K562 (cell line): ENCODE measurements around the gene SHE. TPM values are rescaled to one million over a fixed set of nuclear protein-coding genes. Genes with fewer than 3 reads are reported as not detected.
A peak's percentile ranks its signal among the peaks of the same experiment; 100 is the strongest.

Experiments used
- L3MBTL2 ChIP-seq: fragments of 450-650 bp; IDR thresholded peaks from 2 replicates; pipeline ENCODE4 v1.6.1; 2016; ENCODE audit warnings: mild to moderate bottlenecking, moderate library complexity
- RB1 ChIP-seq: fragments of 450-650 bp; IDR thresholded peaks from 2 replicates; pipeline ENCODE4 v1.6.1; 2017; ENCODE audit warnings: low read depth, mild to moderate bottlenecking
- REST ChIP-seq, 2 experiments: fragments of 450-650 bp; formaldehyde crosslinking in 1 of 2; IDR thresholded peaks; 2 replicates each; pipeline versions ENCODE4 v1.4.0 to v1.6.1; 2014 to 2020; ENCODE audit warnings: mild to moderate bottlenecking in 2 of 2, borderline replicate concordance in 1 of 2, low read depth in 1 of 2
- TFAP4 ChIP-seq: sonication (generic); formaldehyde crosslinking; IDR thresholded peaks from 2 replicates; pipeline ENCODE4 v1.8.0; 2022; ENCODE audit warnings: missing genetic modification reagents, mild to moderate bottlenecking, moderate library complexity, borderline replicate concordance
- ZBTB40 ChIP-seq, 2 experiments: fragments of 450-650 bp in 1 of 2; sonication (generic) in 1 of 2; formaldehyde crosslinking in 1 of 2; IDR thresholded peaks; 2 replicates each; pipeline versions ENCODE4 v1.7.1 to v1.9.0; 2016 to 2022; ENCODE audit warnings: inconsistent platforms in 1 of 2, mild to moderate bottlenecking in 1 of 2, missing genetic modification reagents in 1 of 2
- polyA plus RNA-seq, 8 experiments: library from polyadenylated mRNA; depleted of rRNA in 4 of 8; stranded (reverse) in 5 of 8; unstranded in 3 of 8; fragments of >200 nt; fragmentation: Nextera tagmentation in 2 of 8; fragmentation: Illumina TruSeq in 1 of 8; extraction: Ambion mirVana in 2 of 8; extraction: Trizol in 1 of 8; gene quantifications; 2 replicates each; pipeline versions ENCODE4 v1.2.1 to v1.2.3, GENCODE V29; 2011 to 2014; ENCODE audit warnings: inconsistent platforms in 1 of 8, missing spikeins in 1 of 8
- total RNA-seq, 7 experiments: library from RNA; depleted of rRNA in 6 of 7; stranded (reverse); fragments of >200 nt in 6 of 7; fragmentation: Illumina TruSeq in 2 of 7; extraction: Trizol in 2 of 7; gene quantifications; 2 replicates each; pipeline versions ENCODE4 v1.2.1 to v1.2.3, GENCODE V29; 2011 to 2021; ENCODE audit warnings: low replicate concordance in 1 of 7

The SHE gene
- total and polyA plus RNA-seq, 9 of the 15 experiments (the other 6 are each of a cell fraction or from before 2014, with no cell fraction given): 0.01 to 0.05 TPM; not detected in 7

GRCh38 chr1:154546264-154547063, 44.3 kb upstream of the SHE start (continued):
- TF ChIP-seq REST (IDR thresholded peaks at IDR 0.05; ENCODE audit: borderline replicate concordance): peak; percentile 71
- TF ChIP-seq REST (CRISPR knock-in tag; IDR thresholded peaks at IDR 0.05; ENCODE audit: low read depth): no peak
- TF ChIP-seq L3MBTL2: no peak
- TF ChIP-seq TFAP4: 0 out of 2 replicates have a peak, but pooled peaks have one; percentile 24
- TF ChIP-seq ZBTB40 (IDR thresholded peaks at IDR 0.05): no peak
- TF ChIP-seq ZBTB40 (CRISPR knock-in tag; IDR thresholded peaks at IDR 0.05): no peak
- 0 out of 2 replicates have a peak, but pooled peaks have one; percentile 16 for TF ChIP-seq RB1
